CD4-positive, alpha-beta T cell treated with Interferon alpha-2 for 1 hour (primary cell): ENCODE measurements around the gene NHEJ1.
A peak's percentile ranks its signal among the peaks of the same experiment; 100 is the strongest.

ENCODE experiments used
- DNase-seq, 2 donors: peaks; one replicate each; pipeline ENCODE4 v3.0.0-alpha.2; 2020 to 2022

NHEJ1 gene

GRCh38 chr2:219056896-219057708 is 103.5 kb downstream of the NHEJ1 start:
- no peak for DNase-seq

DNA sequence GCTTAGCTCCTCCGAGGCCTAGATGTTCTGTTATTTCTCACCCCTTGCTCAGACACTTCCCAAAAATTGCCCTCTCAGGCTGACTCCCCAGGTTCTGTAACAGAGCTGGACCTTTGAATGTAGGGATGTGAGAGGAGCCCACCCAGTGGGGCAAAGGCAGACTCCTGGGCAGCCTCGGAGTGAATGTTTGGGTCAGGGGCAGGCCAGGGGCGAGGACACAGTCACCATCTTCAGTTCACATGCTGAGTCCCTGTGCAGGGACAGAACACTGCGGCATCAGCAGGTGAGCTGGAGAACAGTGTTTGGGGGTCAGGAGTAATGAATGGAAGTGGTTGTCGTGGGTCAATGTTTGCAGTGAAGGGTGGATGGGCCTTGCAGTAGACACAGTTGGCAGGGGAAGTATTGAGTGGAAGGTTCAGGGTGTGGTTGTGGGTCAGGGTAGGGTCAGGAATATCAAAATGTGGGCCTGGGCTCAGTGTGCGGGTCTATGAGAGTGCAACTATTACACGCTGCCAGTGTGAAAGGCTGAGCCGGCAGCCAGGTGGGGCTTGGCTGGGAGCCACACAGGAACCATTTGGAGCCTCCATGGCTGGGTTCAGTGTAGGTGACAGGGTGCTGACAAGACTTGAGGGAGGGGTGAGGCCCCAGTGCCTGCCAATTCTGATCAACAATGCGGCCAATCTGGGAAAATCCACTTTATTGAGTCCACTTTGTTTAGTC is 104.3 kb downstream of the NHEJ1 start:
- DNase-seq: no peak

DNA sequence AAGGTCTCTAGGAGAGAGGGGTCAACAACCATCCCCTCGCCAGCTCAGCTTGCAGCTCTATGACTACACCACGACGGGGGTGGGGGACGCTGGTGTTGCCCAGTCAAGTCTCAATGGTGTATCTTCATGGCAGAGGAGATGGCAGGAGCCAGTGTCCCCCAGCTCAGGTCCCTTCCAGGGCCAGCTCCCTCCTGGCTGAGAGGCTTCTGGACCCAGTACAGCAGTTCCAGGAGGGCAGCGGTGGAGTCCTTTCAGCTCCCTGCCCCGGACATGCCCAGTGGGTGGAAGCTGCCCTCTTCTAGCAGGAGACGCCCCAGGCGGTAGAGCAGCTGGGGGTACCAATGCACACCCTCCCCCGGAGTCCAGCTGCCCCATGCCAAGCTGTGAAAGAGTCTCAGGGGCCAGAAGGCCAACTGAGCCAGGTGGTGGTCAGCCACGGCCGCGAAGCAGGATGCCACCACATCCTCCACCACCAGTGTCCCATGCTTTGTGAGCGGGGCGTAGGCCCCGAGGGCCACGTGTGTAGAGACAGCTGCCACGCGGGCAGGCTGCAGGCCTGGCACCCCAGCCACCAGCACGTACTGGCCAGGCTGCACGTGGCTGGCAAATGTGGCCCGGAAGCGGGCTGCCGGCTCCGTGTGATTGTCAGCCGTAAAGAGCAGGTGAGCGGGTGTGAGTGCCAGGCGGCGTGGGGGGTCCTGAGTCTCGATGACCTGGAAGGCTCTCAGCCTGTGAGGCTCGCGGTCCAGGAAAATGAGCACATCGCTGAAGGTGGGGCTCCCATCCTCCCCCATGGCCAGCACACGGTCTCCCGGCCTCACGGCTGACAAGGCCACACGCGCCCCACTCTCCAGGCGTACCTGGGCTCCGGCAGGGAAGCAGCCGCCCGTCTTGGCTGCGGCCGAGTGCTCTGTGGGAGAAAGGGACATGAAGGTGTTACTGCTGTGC is 105.4 kb downstream of the NHEJ1 start:
- DNase-seq: no peak

DNA sequence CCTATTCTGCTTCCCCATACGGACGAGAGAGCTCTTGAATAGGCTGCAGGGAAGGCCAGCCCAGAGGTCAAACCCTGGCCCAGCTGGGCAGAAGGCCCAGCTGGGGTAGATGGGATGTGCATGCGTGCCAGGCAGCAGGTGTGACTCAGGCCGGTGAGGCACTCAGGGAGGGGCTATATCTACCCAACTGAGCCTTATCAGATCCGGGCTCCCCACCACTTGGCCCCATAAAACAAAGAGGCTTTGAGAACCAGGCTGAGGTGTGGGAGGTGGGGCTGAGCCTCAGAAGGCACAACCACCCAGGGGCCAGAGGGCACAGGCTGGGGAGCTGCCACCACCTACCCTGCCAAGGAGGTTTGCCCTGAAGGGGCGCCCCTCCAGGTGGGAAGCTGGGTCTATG is 111.3 kb downstream of the NHEJ1 start:
- no peak for DNase-seq

DNA sequence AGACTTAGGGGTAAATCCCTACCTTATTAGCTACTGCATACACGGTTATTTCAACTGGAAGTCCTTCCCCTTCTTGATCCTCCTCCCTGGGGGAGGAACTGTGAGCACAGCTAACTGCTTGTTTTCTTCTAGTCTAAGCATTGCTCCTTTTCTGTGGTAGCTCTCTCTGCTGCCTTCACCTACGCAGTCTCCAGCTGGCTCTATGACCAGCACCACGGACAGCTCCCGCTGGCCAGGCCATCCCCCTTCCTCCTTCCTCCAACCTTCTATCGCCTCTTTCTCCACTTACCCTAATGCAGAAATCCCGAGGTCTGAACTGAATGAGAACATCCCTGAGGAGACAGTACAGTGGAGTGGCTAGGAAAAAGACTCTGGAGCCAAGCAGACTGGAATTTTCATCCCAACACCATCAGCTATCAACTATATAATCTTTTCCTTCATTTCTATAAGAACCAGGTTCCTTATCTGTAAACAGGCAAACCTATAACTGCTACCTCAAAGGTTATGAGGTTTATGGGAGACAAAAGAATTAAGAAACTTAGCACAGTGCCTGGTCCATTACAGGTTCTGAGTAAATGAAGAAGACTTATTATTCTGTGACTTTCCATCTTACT is 114.6 kb downstream of the NHEJ1 start:
- DNase-seq: no peak

GRCh38 chr2:219042750-219043149 is 117.9 kb downstream of the NHEJ1 start:
- no peak for DNase-seq

DNA sequence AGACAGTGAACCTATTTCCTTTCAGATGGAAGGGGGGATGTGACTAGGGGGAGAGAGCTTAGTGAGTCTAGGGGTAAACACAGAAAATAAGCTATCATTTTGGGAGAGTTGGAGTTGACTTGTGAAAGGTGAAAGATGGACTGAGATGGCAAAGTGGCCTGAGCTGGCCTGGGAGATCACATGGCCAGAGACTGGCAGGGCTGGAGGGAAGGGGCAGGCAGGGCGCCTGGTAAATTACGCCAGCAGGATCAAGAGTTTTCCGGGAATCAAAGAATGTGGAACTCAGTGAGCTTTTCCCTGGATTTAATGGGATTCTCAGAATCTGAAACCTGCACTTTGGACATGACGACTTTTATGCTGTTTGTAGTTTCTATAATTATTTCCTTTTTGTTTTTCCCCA is 118.5 kb downstream of the NHEJ1 start:
- no peak for DNase-seq

GRCh38 chr2:219041252-219041651 is 119.4 kb downstream of the NHEJ1 start, which contains the start of gene CFAP65:
Gene CFAP65, minus strand, starts transcription at chr2:219041516. Its CDS starts 2,468 bp downstream, at chr2:219039048.
- peak in 1 of 2 donors; percentile 28 for DNase-seq

DNA sequence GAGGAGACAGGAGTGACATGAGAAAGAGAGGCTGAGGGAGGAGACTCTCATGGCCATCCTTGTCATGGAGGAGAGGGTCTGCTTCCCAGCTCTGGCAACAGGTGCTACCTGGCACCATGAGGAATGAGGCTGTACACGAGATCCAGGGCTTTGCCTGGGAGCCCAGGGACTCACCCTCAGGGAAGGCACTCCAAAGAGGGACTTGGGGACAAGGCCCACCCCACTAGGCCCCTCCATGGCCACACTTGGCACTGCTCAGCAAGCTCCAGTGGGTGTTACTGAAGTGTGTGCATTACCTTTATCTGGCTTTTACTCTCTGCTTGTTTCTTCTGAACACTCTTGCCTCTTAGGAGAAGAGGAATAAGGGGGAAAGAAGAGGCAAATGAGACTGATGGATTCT is 122.0 kb downstream of the NHEJ1 start:
- DNase-seq: no peak

GRCh38 chr2:219037783-219038499 is 122.7 kb downstream of the NHEJ1 start:
- no peak for DNase-seq

DNA sequence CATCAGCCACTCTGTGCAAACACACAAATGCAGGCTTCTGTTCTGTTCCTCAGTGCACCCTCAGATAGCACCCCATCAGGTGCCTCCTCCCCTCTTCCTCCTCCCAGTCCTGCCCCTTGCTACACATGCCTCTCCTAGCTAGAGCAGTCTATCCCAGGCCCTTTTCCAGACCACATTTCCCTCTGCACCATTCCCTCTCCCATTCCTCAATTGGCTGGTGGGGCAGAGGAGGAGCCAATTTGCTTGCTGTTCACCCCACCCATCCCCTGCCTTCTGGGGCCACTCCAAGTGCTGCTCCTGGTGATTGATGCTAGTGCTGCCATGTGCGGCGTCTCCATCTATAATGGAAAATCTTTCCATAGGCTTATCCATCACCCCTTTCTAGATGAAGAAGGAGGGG is 124.7 kb downstream of the NHEJ1 start:
- no peak for DNase-seq

DNA sequence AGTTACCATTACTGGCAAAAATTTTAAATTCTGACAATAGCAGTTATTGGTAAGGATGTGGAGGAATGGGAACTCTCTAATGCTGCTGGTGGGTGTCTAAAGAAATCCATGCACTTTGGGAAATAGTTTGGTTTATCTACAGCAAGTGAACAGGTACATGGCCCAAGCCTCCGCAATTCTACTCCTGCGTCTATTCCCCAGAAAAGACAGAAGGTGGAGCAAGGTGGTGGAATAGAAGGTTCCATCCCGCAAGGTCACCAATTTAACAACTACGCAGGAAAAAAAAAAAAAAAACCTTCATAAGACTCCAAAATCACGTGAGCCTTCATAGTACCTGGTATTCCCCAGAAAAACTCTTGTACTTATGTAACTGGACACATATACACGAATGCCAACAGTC is 125.8 kb downstream of the NHEJ1 start:
- DNase-seq: no peak

- no peak for DNase-seq
Observed at GRCh38 chr2:219032051-219032745, 128.4 kb downstream of the NHEJ1 start.

DNA sequence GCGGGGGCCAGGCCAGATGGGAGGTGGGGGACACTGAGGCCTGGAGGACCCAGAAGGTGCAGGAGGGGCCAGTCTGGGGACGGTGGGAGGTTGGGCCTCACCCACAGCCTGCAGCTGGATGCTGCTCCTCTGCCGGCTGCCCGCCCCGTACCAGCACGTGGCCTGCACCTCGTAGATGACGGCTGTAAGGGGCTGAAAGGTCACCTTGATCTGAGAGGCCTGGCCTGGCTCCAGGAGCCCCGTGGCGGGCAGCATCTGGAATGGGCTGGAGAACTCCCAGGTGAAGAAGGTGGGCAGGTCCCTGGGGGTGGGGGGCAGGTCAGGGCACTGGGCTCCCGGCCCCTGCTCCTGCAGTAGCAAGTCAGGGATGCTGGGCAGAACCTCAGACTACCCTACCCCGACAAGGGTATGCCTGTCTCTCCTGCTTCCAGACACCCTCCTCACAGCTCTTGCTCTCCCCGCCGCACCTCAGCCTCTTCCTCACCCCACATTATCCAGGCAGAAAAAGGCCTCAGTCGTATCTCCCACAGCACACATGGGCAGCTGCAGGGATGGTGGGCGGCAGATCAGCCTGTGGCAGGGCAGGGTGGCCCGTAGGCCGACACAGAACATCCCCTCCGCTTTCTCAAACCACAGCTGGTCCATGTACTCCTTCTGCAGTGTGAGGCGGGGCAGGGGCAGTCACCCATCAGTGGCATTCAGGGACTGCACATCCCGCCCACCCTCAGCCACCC is 129.4 kb downstream of the NHEJ1 start:
- DNase-seq: no peak

DNA sequence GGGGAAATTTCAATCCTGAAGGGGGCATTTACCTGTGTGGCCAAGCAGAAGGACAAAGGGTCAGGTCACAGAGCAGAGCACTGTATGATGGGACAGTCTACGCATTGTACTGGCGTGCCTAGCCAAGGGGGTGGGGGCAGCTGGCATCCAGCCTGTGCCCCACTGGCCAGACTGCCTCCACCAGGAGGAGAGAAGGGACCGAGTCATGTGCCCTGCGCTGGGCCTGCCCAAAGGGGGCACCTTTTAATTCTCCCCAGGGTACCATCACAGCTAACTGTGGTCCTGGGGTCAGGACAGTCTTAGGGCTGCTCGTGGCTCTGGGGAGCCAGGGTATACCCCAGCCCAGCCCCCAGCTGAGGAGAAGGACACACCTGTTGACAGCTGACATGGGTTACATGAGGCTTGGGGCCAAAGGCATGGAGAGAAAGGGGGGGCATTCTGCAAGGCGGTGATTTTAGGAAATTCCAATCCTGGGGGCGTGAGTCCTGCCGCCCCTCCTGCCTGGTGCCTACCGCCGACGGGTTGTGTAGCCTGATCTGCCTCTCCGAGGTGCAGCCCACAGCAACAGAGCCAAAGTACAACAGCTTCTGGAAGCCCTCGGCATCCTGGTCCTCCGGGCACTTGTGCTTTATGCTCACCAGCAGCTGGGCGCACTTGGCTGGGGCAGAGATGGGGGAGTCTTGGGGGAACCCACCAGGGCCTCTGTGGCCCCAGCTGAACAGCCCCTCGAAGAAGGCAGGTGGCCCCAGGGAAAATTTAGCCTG is 130.3 kb downstream of the NHEJ1 start:
- no peak for DNase-seq

DNA sequence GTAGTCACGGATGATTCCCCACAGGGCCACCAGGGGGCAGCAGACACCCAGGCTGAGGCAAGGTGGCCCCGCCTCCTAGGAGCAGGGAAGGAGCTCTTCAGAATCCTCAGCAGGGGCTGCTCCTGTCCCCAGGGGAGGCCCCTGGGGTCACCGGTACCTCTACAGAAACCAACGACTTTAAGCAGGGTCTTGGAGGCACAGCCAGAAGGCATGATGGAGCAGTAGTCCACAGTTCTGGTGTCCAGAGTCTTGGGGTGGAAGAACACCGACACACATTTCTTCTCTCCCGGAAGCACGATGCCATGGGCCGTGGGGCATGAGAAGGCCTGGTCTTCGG is 130.8 kb downstream of the NHEJ1 start:
- peak; percentile 68 to 75 for DNase-seq

- DNase-seq: no peak
Observed at GRCh38 chr2:219028996-219029828, 131.4 kb downstream of the NHEJ1 start.

DNA sequence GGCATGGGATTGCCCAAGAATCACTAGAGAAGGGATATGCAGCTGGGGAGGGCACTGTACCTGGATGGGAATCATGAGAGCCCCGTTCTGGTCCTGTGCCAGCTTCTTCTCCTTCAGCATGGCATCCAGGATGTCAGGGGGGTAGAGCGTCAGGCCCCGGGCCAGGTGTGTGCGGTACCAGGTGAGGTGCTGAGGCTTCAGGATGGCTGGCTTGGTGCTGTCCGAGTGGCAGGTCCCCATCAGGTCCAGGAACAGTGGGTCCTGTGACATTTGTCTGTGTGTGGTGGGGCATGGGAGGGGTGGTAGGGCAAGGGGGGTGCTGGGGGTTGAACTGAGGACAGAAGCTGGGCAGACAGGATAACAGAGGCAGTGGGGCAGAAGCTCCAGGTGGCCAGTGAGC is 132.5 kb downstream of the NHEJ1 start:
- no peak for DNase-seq

GRCh38 chr2:219027511-219028055 is 133.0 kb downstream of the NHEJ1 start:
- DNase-seq: no peak
